Glomerular visceral epithelial cell (primary cell): ENCODE measurements around the gene PTPN18.

Experiments
- DNase-seq: peaks from one replicate; pipeline ENCODE4 v3.0.0-alpha.2; 2016; ENCODE audit errors: extremely low spot score

The PTPN18 gene

GRCh38 chr2:130365075-130365474 is 9.2 kb downstream of the PTPN18 start:
- no peak for DNase-seq

GRCh38 chr2:130365963-130366362 is 10.1 kb downstream of the PTPN18 start:
- no peak for DNase-seq

- no peak for DNase-seq
Measured at GRCh38 chr2:130366720-130367119, 10.9 kb downstream of the PTPN18 start.

DNA sequence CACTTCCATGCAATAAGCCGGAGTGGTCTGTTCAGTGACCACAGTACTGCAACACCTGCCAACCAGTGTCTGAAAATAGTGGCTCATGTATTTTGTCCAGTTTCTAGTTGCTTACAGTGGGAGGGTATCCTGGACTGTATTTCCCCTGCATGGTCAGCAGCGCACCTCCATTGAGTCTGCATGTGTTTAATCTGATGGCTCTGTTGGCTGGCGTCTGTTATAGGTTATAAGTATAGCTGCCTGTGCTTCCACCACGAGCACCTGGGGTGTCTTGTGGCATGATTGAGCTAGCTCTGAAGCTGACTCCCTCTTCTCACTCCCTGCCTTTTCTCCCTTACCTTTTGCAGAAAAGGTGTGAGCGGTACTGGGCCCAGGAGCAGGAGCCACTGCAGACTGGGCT is 12.9 kb downstream of the PTPN18 start:
- no peak for DNase-seq

DNA sequence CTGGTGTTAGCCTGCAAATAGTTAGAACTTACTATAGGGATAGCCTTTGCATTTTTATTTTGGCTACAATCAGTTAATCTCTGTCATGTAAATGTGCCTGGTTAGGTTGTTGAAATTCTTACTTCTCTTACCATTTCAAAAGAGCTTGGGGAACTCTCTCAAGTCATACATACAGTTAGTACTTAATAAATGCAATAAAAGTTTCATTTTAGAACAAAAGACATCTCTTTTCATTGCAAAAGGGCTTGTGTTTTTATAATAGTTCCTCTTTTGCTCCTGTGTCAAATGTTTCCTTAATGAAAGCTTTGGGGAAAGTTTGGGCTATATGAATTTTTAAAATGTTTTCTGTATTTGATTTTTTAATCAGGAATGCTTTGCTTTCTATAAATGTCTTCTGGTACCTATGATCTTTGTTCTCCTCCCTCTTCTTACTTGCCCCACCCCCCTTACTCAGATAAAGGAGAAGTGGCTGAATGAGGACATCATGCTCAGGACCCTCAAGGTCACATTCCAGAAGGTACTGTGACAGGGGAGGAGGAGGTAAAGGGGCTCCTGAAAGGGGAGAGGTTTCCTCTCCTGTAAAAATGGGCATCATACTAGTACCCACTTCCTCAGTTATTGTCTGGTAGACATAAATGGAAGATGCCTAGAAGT is 13.6 kb downstream of the PTPN18 start:
- no peak for DNase-seq

GRCh38 chr2:130369965-130370341 is 14.1 kb downstream of the PTPN18 start:
- DNase-seq: no peak

GRCh38 chr2:130370490-130370889 is 14.6 kb downstream of the PTPN18 start:
- DNase-seq: no peak

DNA sequence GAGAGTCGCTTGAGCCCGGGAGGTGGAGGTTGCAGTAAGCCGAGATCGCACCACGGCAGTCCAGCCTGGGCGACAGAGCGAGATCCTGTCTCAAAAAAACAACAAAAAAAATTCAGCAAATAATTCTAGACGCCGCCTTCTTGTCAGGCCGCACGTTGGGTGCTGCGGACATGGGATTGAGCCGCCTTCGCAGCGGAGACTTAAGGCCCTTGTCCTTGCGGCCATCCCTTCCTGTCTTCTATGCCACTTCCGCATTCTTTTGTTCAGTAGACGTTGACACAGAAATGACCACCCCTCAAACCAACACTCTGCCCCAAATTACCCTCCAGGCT is 15.8 kb downstream of the PTPN18 start:
- no peak for DNase-seq

DNA sequence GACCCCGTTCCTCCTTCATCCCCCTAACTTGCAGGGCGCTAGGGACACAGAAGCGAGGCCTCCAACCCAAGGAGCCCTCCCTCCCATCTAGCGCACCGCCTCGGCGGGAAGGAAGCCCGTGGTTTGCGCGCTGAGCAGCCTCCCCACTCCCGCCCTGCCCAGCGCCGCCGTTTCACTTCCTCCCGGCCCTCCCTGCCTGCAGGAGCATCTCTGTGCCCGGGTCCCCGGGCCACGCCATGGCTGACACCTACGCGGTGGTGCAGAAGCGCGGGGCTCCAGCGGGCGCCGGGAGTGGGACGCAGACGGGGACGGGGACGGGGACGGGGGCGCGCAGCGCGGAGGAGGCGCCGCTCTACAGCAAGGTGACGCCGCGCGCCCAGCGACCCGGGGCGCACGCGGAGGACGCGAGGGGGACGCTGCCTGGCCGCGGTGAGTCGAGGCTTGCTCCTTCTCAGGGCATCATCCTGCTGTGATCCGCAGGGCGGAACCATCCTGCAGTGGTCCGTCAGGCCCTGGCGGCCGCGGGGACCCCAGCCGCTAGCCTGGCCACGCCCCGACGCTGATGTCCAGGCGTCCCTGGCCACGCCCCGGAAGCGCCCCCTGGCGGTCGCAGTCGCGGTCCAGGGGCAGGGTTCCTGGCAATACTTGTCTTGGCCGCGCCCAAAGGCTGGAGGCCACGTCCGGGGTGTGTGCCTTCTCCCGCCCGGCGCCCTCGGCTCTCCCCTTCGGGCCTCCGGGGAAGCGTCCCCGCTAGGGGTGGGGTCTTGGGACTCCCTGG is 16.4 kb downstream of the PTPN18 start:
- peak; percentile 92 for DNase-seq

GRCh38 chr2:130372833-130373807 is 17.3 kb downstream of the PTPN18 start:
- no peak for DNase-seq

DNA sequence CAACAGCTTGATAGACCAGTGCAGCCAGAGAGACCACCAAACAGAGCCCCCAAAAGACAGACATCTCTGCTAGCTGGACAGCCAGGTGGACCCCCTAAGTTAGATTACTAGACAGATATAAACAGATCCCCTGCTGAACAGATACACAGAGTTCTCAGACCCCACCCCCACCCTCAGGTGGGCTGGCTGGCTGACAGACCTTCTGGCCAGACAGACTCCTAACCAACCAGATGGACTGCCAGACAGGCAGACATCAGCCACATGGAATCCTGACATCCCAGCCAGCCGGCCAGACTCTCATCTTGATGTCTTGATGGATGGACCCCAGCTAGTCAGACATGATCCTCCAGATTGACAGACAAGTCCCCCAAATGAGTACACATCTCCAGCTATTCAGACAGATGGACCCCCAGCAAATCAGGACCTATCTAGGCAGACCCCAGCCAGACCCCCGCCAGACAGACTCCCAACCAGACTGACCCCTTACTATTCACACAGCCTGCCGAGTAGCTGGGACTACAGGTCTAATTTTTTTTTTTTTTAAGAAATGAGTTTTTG is 18.0 kb downstream of the PTPN18 start:
- no peak for DNase-seq

DNA sequence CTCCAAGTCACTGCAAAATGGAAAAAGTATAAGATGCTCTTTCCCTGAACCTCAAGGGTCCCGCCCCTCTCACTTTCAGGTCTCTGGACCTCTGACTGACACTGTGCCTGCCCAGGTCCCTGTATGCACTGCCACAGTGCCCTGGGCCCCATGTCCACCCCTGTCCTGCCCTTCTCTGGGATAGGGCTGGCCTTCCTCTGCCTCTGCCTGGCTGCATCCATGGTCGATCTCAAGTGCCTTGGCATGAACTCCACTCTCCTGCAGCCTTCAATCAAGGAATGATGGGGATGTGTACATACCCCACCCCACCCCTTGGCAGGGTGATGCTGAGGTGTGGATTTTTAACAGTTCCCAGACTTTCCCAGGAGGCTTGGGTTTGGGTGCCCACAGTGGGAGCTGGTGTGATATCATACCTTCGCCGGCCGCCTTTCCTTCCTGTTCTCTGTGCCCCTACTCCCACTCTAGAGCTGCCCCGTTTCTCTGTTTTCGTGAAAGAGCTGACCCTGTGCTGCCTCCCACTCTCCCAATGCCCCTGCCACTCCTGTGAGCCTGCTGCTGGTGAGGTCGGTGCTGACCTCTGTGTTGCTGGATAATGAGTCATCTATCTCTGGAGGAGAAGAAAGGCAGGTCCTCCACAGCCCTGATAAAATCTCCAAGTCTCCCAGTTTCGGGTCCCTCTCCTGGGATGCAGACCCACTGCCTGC is 18.9 kb downstream of the PTPN18 start:
- DNase-seq: peak; percentile 34

DNA sequence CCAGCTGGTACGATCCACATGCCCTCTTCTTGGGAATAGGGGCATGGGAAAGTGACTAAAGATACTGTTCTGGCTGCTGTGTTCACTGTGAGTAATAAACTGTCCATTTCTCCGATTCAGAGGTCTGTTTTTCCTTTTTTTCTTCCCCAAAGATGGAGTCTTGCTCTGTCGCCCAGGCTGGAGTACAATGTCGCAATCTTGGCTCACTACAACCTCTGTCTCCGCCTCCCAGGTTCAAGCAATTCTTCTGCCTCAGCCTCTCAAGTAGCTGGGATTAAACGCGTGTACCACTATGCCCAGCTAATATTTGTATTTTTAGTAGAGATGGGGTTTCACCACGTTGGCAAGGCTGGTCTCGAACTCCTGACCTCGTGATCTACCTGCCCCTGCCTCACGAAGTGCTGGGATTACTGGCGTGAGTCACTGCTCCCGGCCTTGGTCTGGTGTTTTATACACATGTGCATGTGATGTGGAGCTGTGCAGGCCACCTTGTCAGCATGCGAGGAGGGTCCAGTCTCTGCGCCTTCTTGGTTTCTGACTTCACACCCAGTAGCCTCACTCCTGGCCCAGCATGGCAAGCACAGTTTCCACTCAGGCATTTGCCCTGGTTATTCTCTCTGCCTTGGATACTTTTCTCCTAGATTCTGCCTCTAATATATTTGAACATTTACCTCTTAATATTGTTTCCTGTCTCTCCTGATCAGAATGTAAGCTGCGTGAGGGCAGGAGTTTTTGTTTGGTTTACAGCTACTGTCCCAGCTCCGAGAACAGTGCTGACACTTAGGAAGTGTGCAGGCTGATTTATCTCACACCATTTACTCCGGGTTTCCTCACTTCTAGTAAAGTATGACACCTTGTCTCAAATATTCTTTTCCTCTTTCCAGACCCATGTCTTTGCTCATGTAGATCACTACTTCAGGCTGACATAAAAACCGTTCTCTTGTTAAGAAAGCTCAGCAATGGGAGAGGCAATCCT is 19.7 kb downstream of the PTPN18 start:
- DNase-seq: no peak

GRCh38 chr2:130376433-130377293 is 20.8 kb downstream of the PTPN18 start:
- DNase-seq: no peak

GRCh38 chr2:130377491-130377890 is 21.6 kb downstream of the PTPN18 start:
- DNase-seq: no peak

- no peak for DNase-seq
Measured at GRCh38 chr2:130378206-130378897, 22.5 kb downstream of the PTPN18 start.

DNA sequence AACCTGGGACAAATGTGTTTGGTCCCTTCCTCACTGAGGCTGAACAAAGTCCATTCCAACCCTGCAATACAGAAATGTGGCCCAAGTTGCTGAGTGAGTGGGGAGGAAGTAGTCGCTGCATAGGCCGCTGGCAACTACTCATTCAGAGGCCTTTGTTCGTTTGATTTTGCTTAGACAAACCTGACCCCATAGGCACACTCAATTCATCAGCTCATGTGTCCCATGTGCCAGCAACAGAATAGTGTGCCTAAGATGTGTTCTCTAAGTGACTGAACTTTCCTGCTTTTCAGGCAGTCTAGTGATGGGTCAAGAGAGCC is 23.0 kb downstream of the PTPN18 start:
- DNase-seq: no peak

GRCh38 chr2:130380096-130380934 is 24.5 kb downstream of the PTPN18 start:
- no peak for DNase-seq
